GM18511 (cell line): ENCODE measurements around the gene HIVEP3.

Source experiments
- ATAC-seq: cut with Tn5 transposase; IDR thresholded peaks from one replicate; pipeline ENCODE4 v1.9.1; 2021; ENCODE audit warnings: mild to moderate bottlenecking, moderate library complexity; ENCODE audit not compliant: unreplicated experiment

HIVEP3 gene

GRCh38 chr1:41495210-41495948 is 423.3 kb downstream of the HIVEP3 start:
- no peak for ATAC-seq

DNA sequence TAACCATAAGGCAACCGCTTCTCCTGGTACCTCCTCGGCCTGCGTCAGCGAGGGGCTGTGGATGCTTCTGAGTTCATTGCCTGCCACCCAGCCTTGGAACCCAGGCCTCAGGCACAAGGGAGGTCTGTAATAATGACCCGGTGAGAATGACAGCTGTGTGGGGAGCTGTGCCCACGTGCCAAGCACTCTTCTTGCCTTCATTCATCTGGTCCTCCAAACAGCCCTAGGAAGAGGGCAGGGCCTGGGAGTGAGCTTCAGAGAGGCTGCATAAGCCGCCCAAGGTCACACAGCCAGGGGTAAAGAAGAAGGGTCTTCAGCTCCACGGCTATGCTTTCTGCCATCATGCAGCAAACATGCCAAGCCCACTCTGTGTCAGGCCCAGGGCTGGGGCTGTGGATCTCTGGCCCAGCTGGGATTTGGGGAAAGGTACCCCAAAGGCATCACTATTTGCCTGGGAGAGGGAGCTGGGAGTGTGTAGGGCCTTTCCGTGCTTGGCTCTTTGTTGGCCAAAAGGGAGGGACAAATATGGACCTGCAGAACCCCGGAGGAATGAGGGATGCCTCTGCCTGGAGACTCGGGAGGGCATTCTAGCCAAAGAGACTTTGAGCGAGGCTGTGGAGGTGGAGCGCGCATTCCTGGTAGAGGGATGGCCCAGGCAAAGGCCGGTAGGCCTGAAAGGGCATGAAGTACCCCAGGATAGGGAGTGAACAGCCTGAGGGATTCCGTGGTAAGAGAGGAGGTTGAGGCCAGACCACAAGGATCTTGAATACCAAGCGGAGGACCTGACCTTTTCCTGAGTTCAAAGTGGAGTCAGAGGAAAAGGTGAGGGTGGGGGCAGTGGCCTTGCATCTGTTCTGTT is 424.1 kb downstream of the HIVEP3 start:
- no peak for ATAC-seq

DNA sequence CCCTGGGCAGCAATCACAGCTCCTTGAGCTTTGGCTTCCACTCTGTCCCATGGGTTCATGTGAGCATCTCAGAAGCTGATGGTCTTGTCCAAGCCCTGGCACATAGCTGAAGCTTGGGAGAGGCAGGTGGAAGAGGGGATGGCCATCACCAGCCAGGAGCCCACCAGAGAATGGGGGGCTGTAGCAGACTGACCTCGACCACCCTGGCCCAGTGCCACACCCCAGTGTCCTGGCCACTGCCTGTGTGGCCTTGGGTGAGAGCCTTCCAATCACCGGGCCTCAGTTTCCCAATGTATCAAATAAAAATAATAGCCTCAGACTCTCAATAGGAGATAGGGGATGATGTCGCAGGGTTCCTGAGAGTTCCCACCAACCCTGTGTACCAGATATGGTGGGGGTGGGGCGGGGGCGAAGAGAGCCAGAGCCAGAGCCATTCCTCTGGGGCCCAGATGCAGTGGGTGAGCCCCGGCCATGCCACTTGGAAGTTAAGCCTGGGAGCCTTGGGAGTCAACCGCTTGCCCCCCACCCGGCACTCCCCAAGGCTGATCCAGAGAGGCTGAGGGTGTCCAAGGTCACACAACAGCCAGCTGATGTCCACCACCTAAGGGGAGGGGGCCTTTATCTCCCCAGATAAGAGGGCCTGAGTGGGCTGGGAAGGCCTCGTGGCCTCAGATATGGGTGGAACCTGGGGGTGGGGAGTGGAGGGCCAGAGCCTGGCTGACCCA is 424.9 kb downstream of the HIVEP3 start:
- ATAC-seq, result no peak

- ATAC-seq, result no peak
Observed at GRCh38 chr1:41493117-41493536, 425.6 kb downstream of the HIVEP3 start.

DNA sequence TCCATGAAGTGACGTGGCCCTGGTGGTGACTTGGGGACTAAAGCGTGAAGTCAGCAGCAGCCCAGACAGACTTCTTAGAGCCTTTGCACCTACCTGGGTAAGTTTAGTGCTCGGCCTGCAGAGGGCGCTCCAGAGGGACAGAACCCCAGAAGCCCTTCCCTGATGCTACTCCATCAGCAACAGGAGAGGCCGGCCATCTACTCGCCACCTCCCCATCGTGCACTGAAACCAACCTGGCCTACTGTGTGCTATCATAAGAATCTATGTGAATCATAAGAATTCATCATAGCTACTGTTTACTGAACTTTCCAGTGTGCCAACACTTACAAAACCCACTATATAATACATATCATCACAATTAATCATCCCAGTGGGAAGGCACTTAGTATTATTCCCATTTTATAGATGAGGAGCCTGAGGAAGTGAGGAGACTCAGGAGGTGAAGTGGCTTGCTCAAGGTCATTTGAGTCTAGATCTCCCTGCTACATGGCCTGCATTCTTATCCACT is 426.3 kb downstream of the HIVEP3 start:
- no peak for ATAC-seq

DNA sequence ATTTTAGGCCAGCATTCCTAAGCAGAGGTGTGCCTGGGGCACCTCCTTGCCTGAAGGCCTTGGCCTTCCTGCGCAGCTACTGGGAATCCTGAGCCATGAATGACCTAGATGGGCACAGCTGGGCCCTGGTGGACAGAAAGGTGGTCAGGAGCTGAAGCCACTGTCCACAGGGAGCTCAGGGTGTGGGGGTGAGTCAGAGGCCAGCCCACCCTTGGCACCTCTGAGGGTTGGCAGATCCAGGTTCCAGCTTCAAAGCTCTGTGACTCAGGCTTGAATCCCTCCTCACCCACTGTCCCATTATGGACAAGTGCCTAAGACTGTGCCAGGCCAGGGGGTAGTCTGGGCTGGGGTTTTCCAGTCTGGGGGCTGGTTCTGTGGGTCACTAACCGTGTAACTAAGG is 427.8 kb downstream of the HIVEP3 start:
- no peak for ATAC-seq

- no peak for ATAC-seq
Observed at GRCh38 chr1:41489561-41489960, 429.2 kb downstream of the HIVEP3 start.

DNA sequence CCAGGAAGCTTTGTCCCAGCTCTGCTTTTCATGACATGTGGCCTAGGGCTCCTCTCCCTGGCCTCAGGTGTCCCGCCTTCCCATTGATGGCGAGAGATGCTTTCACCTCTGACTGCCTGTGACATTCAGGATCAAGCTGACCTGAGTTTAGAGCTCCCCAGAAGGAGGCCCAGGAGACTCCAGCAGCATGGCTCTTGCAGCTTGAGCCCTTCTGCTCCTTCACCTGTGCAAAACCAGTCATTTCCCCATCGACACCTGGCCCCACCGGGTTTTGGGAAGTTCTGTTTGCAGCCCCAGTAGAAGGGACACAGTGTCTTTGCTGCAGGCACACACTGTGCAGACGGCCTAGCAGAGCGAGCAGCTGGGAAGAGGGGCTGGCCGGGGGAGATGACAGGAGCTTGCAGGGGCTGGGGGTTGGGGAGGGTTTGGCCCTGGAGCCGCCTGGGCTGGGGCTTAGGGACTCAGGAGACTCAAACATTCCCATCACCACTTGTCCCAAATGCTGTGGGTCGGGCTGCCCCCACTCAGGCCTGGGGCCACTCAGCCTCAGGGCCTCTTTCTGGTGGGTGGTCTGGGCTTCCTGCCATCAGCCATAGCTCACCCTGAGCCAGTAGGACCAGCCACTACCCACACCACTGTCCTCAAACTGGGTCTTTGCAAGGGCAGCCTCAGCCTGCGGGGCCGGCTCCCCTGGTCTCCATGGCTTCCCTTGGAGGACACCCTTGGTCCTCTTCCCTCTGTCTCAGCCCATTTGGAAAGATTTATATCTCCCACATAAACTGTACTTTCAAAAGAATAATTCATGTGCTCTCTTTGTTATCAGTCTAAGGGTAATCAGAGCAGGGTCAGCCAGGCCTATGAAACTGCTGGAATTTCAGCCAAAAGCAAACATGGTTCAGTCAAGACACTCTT is 430.4 kb downstream of the HIVEP3 start:
- ATAC-seq, result no peak

GRCh38 chr1:41487126-41488039 is 431.3 kb downstream of the HIVEP3 start:
- ATAC-seq, result no peak

GRCh38 chr1:41486371-41487125 is 432.2 kb downstream of the HIVEP3 start:
- no peak for ATAC-seq

DNA sequence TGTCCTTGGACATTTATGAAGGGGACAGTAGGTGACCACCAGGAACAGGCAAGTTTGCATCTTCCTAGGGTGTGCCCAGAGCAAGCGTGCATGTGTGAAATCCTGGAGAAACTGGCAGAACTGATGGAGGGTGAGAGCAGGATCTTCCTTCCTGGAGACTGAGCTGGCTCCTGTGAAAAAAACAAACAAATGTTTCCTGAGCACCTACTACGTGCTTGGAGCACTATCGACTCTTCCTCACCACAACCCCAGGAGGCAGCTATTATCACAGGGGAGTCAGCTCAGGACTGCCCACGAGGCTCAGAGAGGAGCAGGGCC is 432.7 kb downstream of the HIVEP3 start:
- no peak for ATAC-seq

- ATAC-seq, result no peak
Observed at GRCh38 chr1:41485605-41486004, 433.1 kb downstream of the HIVEP3 start.

- ATAC-seq, result no peak
Observed at GRCh38 chr1:41484402-41485241, 434.1 kb downstream of the HIVEP3 start, which contains the start of gene EDN2. TSS of gene EDN2 (minus strand) at chr1:41484683. CDS start at chr1:41484601, 82 bp downstream.

GRCh38 chr1:41483960-41484401 is 434.7 kb downstream of the HIVEP3 start:
- ATAC-seq, result no peak

DNA sequence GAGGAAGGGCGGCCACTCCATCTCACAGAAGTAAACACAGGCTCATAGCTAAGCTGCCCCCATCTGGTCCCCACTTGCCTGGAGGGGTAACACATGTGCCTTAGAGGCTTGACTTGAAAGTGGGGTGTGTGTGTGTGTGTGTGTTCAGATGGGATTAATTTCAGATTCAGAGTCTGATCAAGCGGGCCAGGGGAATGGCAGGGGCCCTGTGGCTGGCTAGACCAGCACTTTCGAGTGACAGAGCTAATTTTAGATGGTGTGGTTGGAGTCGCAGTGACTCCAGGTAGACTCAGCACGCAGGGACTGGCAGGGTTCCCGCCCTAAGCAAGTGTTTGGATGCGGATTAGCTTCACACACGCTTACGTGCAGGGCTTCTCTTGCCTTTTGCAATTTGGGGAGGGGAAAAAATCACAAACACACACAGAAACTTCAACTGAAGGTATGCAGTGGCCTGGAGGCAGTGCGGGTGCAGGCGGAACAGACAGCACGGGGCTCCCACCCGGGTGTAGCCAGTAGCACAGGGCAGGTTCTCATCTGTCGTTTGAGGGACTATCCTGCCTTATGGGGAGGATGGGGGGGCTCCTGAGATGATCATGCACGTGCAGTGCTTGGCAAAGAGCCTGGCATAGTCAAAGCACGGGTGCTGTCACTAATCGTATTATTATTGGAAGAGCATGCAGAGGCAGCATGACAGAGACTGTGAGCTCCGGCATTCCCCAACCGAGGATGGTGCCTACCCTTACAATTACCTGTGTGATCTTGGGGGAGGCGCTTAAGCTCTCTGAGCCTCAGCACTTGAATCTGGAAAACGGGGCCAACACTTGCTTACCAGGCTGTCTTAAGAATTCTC is 435.5 kb downstream of the HIVEP3 start:
- ATAC-seq, result no peak

DNA sequence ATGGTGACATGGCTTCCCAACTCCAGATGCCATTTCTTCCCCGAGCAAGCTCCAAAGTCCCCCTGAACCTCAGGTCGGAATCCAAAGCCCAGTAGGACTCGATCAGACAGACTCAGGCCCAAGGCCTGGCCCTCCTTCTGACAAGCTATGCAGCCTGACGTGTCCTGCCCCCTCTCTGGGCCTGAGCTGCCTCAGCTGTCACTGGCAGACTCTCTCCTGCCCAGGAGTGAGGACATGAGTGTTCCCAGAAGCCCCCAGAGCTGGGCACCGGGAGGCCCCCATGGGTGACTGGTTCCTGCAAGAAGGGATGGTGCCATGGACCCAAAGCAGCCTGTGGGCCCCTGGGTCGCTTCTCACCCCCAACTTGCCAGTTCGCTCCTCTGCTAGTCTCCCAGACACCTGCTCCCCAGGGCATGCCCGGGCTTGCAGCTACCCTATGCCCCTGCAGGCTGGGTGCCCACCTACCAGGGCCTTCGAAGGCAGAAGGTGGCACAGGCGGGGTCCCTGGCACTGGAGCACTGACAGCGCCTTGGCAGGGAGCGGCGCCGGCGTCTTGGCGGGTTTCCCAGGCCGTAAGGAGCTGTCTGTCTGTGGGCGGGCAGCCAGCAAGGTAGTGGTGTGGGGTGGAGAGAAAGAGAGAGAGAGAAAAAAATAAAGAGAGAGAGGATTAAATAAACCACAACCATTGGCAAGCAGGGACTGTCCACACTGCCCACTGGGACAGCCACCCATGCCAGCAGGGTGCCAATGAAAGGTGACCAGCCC is 436.5 kb downstream of the HIVEP3 start:
- ATAC-seq, result no peak
